Right lobe of liver (tissue), 6 donors: Measurements from ENCODE around the gene FMNL2. TPM values are rescaled to one million over a fixed set of nuclear protein-coding genes. Genes with fewer than 3 reads are reported as not detected.

Experiments
- ATAC-seq, 4 donors: fragments of 200-7000 bp; cut with Tn5 transposase; one replicate each; pipeline ENCODE4 v1.9.1; 2020; ENCODE audit warnings: mild to moderate bottlenecking in 4 of 4, moderate library complexity in 4 of 4
- DNase-seq, 3 donors: peaks; one replicate each; pipeline ENCODE4 v3.0.0-alpha.2; 2020
- H3K27ac ChIP-seq, 3 donors: fragments of 200-600 bp; one replicate each; pipeline ENCODE4 v1.8.0; 2022
- H3K27me3 ChIP-seq, 2 donors: fragments of 200-600 bp; one replicate each; pipeline ENCODE4 v1.8.0; 2022
- H3K36me3 ChIP-seq, 4 donors: fragments of 200-600 bp; sonication (generic) in 1 of 4; one replicate each; pipeline versions ENCODE4 v1.5.1 to v1.8.0; 2017 to 2022; ENCODE audit warnings: control low read depth in 1 of 4
- H3K4me1 ChIP-seq, 4 donors: fragments of 200-600 bp; sonication (generic) in 1 of 4; one replicate each; pipeline versions ENCODE4 v1.5.1 to v1.8.0; 2017 to 2022; ENCODE audit warnings: control low read depth in 1 of 4
- H3K4me3 ChIP-seq, 3 donors: fragments of 200-600 bp; one replicate each; pipeline ENCODE4 v1.8.0; 2022
- H3K9me3 ChIP-seq, 4 donors: fragments of 200-600 bp; sonication (generic) in 1 of 4; one replicate each; pipeline versions ENCODE4 v1.5.1 to v1.8.0; 2017 to 2022; ENCODE audit warnings: control low read depth in 1 of 4
- CTCF ChIP-seq, 4 donors: fragments of 200-600 bp in 3 of 4; fragments of 450-650 bp in 1 of 4; IDR thresholded peaks; one replicate each; pipeline versions ENCODE4 v1.5.1 to v1.8.0; 2016 to 2022; ENCODE audit warnings: antibody characterized with exemption in 4 of 4, mild to moderate bottlenecking in 2 of 4
- POLR2A ChIP-seq: fragments of 450-650 bp; IDR thresholded peaks from one replicate; pipeline ENCODE4 v1.6.1; 2017; ENCODE audit warnings: antibody characterized with exemption, mild to moderate bottlenecking
- WGBS: methylation state at CpG from one replicate; pipeline ENCODE4 v1.1.6; 2018; ENCODE audit warnings: low coverage, low lambda C conversion rate; ENCODE audit not compliant: insufficient coverage; ENCODE audit errors: missing lambda C conversion rate; 5-methylcytosine and 5-hydroxymethylcytosine counted together
- intact Hi-C, 2 donors: fragments of 100-400 bp; cut with DNase I; formaldehyde crosslinking; loops; one replicate each; pipeline versions ENCODE4 v1.11.2 to v1.14.1; 2022
- total RNA-seq, 6 experiments: library from RNA; depleted of rRNA in 2 of 6; stranded (reverse); fragments of >200 nt in 2 of 6; fragmentation: NEBNext Ultra II Directional in 3 of 6; extraction: Animal tissue kit (Norgen Biotek cat#: 25700) in 3 of 6; gene quantifications; one replicate each; pipeline versions ENCODE4 v1.1.0 to v1.2.4, GENCODE V29; 2016 to 2023
- donor health status: DM: no; HTN: yes; CAD: no.
- donor health status: DM: no; HTN: no; CAD: no.
- donor health status: DM: no; HTN: no; CAD: no.
- donor health status: DM: no; HTN: yes; CAD: no.
- donor health status: DM: no; HTN: yes; CAD: no.

FMNL2 gene
- total RNA-seq, 6 experiments from 2014 or later: 3.5 to 12.1 (median 7.1) TPM

DNA sequence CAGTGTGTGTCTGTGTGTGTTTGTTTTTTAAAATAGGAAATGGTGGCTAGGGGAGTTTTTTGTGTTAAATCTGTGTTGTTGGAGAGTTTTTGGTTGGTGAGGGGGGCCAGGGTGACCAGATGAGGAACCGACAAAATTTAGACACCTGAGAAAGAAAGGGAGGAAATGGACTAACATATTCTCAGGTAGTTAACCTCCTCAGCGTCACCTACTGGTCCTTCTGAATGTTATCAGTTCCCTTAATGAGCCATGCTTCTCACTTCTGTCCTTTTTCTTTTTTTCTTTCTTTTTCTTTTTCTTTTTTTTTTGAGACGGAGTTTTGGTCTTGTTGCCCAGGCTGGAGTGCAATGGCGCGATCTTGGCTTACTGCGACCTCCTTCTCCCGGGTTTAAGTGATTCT, 107.0 kb downstream of the FMNL2 start:
- no peaks in the 10 kb centered on the region for H3K4me1 ChIP-seq
- intact Hi-C loops: no loop called here

GRCh38 chr2:152443771-152444170, 108.8 kb downstream of the FMNL2 start:
- Histone ChIP-seq H3K27me3 (no peaks in the 10 kb centered on the region), H3K9me3 (no peaks in the 10 kb centered on the region), H3K27ac (no peak overlapping the region), H3K4me1 (no peaks in the 10 kb centered on the region), H3K4me3 (no peak overlapping the region), H3K36me3 (no peaks in the 10 kb centered on the region)
- peak; percentile 46 to 67 (median 54) for ATAC-seq
- no peak for DNase-seq
- intact Hi-C loops: no loop called here
- no peak for TF ChIP-seq CTCF (IDR thresholded peaks at IDR 0.05)
- no peak for TF ChIP-seq POLR2A
- 68% methylated on average over 6 of the region's 6 CpGs for WGBS

More for the DNA sequence above, 107.0 kb downstream of the FMNL2 start:
- Histone ChIP-seq H3K27ac (no peak overlapping the region), H3K4me3 (no peak overlapping the region), H3K27me3 (no peaks in the 10 kb centered on the region), H3K36me3 (no peaks in the 10 kb centered on the region), H3K9me3 (no peaks in the 10 kb centered on the region)
- ATAC-seq (no peak), DNase-seq (no peak)
- WGBS: 84% methylated on average over 6 of the region's 7 CpGs
- TF ChIP-seq CTCF (IDR thresholded peaks at IDR 0.05) (no peak), POLR2A (no peak)

DNA sequence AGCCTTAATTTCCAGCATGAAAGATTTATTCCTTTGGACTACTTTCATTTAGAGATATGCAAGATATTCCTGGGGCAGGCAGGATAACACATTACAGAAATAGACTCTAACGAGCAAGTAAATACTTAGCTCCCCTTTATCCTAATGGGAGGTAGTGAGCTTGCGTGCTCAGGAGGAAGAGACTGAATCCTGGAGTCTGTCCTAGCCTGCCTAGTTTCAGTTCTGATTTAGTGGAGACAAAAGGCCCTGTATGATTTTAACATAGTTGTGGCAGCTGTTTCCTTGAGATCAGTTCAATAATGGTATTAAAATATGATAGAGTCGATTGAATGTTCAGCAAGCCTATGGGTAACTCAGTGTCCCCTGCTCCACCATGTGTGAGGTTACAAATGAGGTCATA, 109.5 kb downstream of the FMNL2 start:
- intact Hi-C loops: no loop called here
- no peak for TF ChIP-seq POLR2A
- no peak for TF ChIP-seq CTCF (IDR thresholded peaks at IDR 0.05)
- Histone ChIP-seq H3K27me3 (no peaks in the 10 kb centered on the region), H3K36me3 (no peaks in the 10 kb centered on the region), H3K27ac (no peak overlapping the region), H3K4me1 (no peaks in the 10 kb centered on the region), H3K4me3 (no peak overlapping the region), H3K9me3 (no peaks in the 10 kb centered on the region)
- 57% methylated on average over 3 of the region's 3 CpGs for WGBS
- DNase-seq (no peak), ATAC-seq (peak in 3 of 4 donors; percentile 33 to 59 (median 53))

DNA sequence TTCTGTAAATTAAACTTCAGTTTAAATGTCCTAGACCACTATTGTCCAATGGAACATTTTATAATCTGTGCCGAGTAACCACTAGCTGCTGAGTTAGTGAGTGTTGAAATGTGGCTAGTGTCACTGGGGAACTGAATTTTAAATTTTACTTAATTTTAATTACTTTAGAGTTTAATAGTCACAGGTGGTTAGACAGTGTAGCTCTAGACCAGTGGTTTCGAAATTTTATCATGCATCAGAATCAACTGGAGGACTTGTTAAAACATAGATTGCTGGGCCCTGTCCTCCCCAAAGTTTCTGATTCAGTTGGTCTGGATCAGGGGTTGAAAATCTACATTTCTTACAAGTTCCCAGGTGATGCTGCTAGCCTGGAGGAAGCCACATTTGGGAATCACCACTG, 110.4 kb downstream of the FMNL2 start:
- WGBS: 83% methylated on average over 2 of the region's 2 CpGs
- intact Hi-C loops: no loop called here
- Histone ChIP-seq H3K4me3 (no peak overlapping the region), H3K27ac (no peak overlapping the region), H3K27me3 (no peaks in the 10 kb centered on the region), H3K4me1 (no peaks in the 10 kb centered on the region), H3K9me3 (no peaks in the 10 kb centered on the region), H3K36me3 (no peaks in the 10 kb centered on the region)
- ATAC-seq (no peak), DNase-seq (no peak)
- TF ChIP-seq CTCF (IDR thresholded peaks at IDR 0.05): no peak
- TF ChIP-seq POLR2A: no peak

DNA sequence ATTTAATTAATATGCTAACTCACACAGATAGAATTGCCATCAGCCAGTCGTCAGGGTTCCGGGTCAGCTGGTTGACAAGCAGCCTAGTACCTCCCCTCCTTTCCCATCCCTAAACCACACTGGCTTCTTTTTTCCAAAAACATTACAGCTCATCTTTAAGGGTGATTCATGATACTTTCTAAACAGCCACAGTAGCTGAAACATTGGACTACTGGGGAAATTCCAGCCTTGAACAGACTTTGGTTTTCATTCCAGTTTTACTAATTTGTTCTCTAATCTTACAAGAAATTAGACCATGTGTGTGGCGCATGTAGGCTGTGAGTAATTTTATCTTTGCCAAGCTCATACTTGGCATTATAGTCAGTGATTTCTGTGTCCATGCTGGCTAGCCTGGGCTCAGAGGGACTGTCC, 110.8 kb downstream of the FMNL2 start:
- DNase-seq: no peak
- Histone ChIP-seq H3K27me3 (no peaks in the 10 kb centered on the region), H3K36me3 (no peaks in the 10 kb centered on the region), H3K9me3 (no peaks in the 10 kb centered on the region), H3K27ac (no peak overlapping the region), H3K4me1 (no peaks in the 10 kb centered on the region), H3K4me3 (no peak overlapping the region)
- intact Hi-C loops: no loop called here
- ATAC-seq: peak in 2 of 4 donors; percentile 11 to 64
- WGBS: 14% methylated on average over 3 of the region's 3 CpGs
- TF ChIP-seq CTCF (IDR thresholded peaks at IDR 0.05) (no peak), POLR2A (no peak)
